ENCODE measurements around the gene CAMTA2. TPM values are rescaled to one million over a fixed set of nuclear protein-coding genes. Genes with fewer than 3 reads are reported as not detected.
A peak's percentile ranks its signal among the peaks of the same experiment; 100 is the strongest.

CAMTA2 gene
- total and polyA plus RNA-seq, 9 of the 15 experiments (the other 6 are each of a cell fraction or from before 2014, with no cell fraction given): 0.24 to 25.1 (median 6.3) TPM

DNA sequence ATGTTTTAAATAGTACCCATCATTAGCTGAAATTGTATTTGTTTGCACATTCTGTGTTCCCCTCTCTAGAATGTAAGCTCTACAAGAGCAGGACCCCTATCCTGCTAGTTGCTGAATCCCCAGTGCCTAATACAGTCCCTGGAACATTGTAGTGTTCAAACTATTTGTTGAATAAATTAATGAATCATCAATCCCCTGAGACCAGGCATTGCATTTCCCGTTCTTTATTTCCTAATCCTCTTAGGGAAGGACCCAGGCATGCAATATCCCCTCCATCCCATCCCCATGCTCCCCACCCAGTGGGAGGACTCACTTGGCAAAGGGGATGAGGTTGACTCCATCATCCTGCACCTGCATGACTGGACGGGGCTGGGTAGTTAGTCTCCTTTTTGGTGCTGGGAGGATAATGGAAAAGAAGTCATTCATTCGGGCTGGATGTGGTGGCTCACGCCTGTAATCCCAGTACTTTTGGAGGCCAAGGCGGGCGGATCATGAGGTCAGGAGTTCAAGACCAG is 6.7 kb upstream of the CAMTA2 start:
- ChIA-PET POLR2A (no interaction called here), CTCF (ENCODE audit: low intra/inter-chr PET ratio) (no interaction called here)
- no peak overlapping the region for H3K4me3 ChIP-seq
- H3K4me2 ChIP-seq (ENCODE audit: insufficient read depth, low read length): no peak overlapping the region
- H3K36me3 ChIP-seq (ENCODE audit: control insufficient read depth, insufficient read depth, low read length): no peaks in the 10 kb centered on the region
- BruUV-seq (replicated peaks): no TSS peak
- H3K9ac ChIP-seq (ENCODE audit: insufficient read depth in 1 of 2, low read depth in 2 of 2, low read length in 2 of 2): no peak overlapping the region
- no peak overlapping the region for H3K27ac ChIP-seq (ENCODE audit: extremely low read depth, low read depth, low read length)
- peaks cover 2% of the 10 kb centered on the region for H3K9me1 ChIP-seq (ENCODE audit: control insufficient read depth, insufficient read depth, low read length)
- no peaks in the 10 kb centered on the region for H4K20me1 ChIP-seq (replicated peaks; ENCODE audit: control insufficient read depth, insufficient read depth, low read length)
- no peaks in the 10 kb centered on the region for H3K27me3 ChIP-seq (ENCODE audit: control insufficient read depth in 2 of 2, insufficient read depth in 2 of 2, low read length in 2 of 2)
- FAIRE-seq (no peak), DNase-seq (ENCODE audit: extremely low read depth in 1 of 4, low spot score in 3 of 4) (no peak), ATAC-seq (no peak)
- in situ Hi-C loops (cut with MboI) (no loop called here), intact Hi-C loops (cut with micrococcal nuclease) (no loop called here)
- TF ChIP-seq ZNF263 (CRISPR knock-in tag; IDR thresholded peaks at IDR 0.05; ENCODE audit: borderline replicate concordance): peak; percentile 41; the same call in 1 of the 2 replicates
- TF ChIP-seq ZNF431 (CRISPR knock-in tag; IDR thresholded peaks at IDR 0.05): no peak
- whole genome bisulfite sequencing (ENCODE audit: insufficient coverage, low coverage, missing lambda C conversion rate): 69% methylated on average over 4 of the region's 6 CpGs
- H2AFZ ChIP-seq (ENCODE audit: low read depth, low read length): no peak overlapping the region
- H3K4me1 ChIP-seq (replicated peaks in 1 of 2; ENCODE audit: control insufficient read depth in 2 of 2, insufficient read depth in 2 of 2, low read length in 2 of 2): peaks cover 7 to 22% of the 10 kb centered on the region in 2 experiments; a peak in 4 of 5 replicates
- no peaks in the 10 kb centered on the region for H3K9me3 ChIP-seq (replicated peaks; ENCODE audit: control insufficient read depth, insufficient read depth, low read depth, low read length)
- H3K79me2 ChIP-seq (ENCODE audit: control insufficient read depth, insufficient read depth, low read length): peaks cover 12% of the 10 kb centered on the region

DNA sequence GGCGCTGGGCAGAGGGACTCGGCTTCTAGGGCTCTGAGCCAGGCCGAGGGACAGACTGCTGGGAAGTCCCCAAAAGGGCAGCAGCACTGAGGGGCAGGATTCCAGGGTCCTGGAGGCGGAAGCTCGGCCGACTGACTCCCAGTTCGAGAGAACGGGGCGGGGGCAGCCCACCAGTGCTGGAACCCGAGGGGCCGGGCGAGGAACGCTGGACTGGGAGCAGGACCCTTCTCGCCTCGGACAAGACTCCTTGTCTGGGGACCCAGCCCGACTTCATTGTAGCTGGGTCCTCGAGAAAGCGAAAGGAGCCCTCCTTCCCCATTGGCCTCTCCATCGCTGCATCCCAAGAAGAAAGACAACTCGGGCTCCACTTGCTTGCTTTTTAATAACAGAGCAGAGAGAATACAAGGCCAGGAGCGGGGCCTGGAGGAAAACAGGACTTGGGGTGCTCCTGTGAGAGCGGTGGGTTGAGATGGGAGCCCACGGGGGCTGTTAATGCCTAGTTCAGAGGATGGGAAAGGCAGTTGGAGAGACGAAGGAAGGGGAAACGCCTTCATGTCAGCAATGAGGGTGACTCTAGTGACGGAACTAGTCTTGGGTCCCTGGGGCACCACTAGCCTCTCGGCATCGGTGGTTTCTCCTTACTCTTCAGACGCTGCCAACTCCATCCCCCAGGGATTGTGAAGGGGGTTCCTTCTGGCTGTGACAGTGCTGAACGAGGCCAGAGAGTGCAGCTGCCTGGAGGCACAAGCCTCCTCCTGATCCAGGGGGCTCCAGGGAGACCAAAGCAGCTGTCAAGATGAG is 492 bp upstream of the CAMTA2 start:
- in situ Hi-C loops (cut with MboI) (no loop called here), intact Hi-C loops (cut with micrococcal nuclease) (no loop called here)
- no peaks in the 10 kb centered on the region for H3K9me3 ChIP-seq (replicated peaks; ENCODE audit: control insufficient read depth, insufficient read depth, low read depth, low read length)
- peaks cover 6% of the 10 kb centered on the region; the same call in 2 of the 3 replicates for H3K36me3 ChIP-seq (ENCODE audit: control insufficient read depth, insufficient read depth, low read length)
- FAIRE-seq (no peak), ATAC-seq (no peak; the same call in 2 of the 3 replicates), DNase-seq (ENCODE audit: extremely low read depth in 1 of 4, low spot score in 3 of 4) (no peak)
- H3K9me1 ChIP-seq (ENCODE audit: control insufficient read depth, insufficient read depth, low read length): no peaks in the 10 kb centered on the region
- peaks cover 10 to 21% of the 10 kb centered on the region in 2 experiments; a peak in 4 of 5 replicates for H3K4me1 ChIP-seq (replicated peaks in 1 of 2; ENCODE audit: control insufficient read depth in 2 of 2, insufficient read depth in 2 of 2, low read length in 2 of 2)
- POLR2A ChIA-PET: interaction anchor here (0.6 to 2.4 kb wide), 8 partner anchors 9 to 79 kb away, joined by 3 to 13 read pairs (median 3); partner anchors contain the start of genes ENO3, INCA1 and KIF1C
- no peaks in the 10 kb centered on the region for H4K20me1 ChIP-seq (replicated peaks; ENCODE audit: control insufficient read depth, insufficient read depth, low read length)
- peak overlapping the region; percentile 74 for H3K27ac ChIP-seq (ENCODE audit: extremely low read depth, low read depth, low read length)
- peaks cover 26% of the 10 kb centered on the region for H3K79me2 ChIP-seq (ENCODE audit: control insufficient read depth, insufficient read depth, low read length)
- H3K27me3 ChIP-seq (ENCODE audit: control insufficient read depth in 2 of 2, insufficient read depth in 2 of 2, low read length in 2 of 2): no peaks in the 10 kb centered on the region
- BruUV-seq (replicated peaks): TSS peak; percentile 90
- H2AFZ ChIP-seq (ENCODE audit: low read depth, low read length): peak overlapping the region; percentile 94
- 9% methylated on average over 14 of the region's 30 CpGs for WGBS (ENCODE audit: insufficient coverage, low coverage, missing lambda C conversion rate)
- H3K4me3 ChIP-seq: peak overlapping the region; percentile 77
- CTCF ChIA-PET (ENCODE audit: low intra/inter-chr PET ratio): interaction anchor here (0.7 kb wide), 1 partner anchor 47 kb away, joined by 3 read pairs; no protein-coding TSS in a partner anchor
- peak overlapping the region; percentile 73 to 94 for H3K9ac ChIP-seq (ENCODE audit: insufficient read depth in 1 of 2, low read depth in 2 of 2, low read length in 2 of 2)
- peak overlapping the region; percentile 82 for H3K4me2 ChIP-seq (ENCODE audit: insufficient read depth, low read length)
- TF ChIP-seq, protein P1, sequence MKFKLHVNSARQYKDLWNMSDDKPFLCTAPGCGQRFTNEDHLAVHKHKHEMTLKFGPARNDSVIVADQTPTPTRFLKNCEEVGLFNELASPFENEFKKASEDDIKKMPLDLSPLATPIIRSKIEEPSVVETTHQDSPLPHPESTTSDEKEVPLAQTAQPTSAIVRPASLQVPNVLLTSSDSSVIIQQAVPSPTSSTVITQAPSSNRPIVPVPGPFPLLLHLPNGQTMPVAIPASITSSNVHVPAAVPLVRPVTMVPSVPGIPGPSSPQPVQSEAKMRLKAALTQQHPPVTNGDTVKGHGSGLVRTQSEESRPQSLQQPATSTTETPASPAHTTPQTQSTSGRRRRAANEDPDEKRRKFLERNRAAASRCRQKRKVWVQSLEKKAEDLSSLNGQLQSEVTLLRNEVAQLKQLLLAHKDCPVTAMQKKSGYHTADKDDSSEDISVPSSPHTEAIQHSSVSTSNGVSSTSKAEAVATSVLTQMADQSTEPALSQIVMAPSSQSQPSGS (CRISPR knock-in tag; IDR thresholded peaks at IDR 0.05): no peak
- no peak for TF ChIP-seq ATF1 (CRISPR knock-in tag; IDR thresholded peaks at IDR 0.05)
- peak; percentile 71 for TF ChIP-seq ATF1 (tag; IDR thresholded peaks at IDR 0.05)
- TF ChIP-seq, protein P2, sequence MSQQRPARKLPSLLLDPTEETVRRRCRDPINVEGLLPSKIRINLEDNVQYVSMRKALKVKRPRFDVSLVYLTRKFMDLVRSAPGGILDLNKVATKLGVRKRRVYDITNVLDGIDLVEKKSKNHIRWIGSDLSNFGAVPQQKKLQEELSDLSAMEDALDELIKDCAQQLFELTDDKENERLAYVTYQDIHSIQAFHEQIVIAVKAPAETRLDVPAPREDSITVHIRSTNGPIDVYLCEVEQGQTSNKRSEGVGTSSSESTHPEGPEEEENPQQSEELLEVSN (IDR thresholded peaks at IDR 0.05; ENCODE audit: borderline replicate concordance in 1 of 2, extremely low read depth in 1 of 2, insufficient read depth in 1 of 2, insufficient read length in 1 of 2, low read depth in 1 of 2, low read length in 1 of 2, poor library complexity in 1 of 2, severe bottlenecking in 1 of 2): peak in 1 of 2 experiments; percentile 8
- TF ChIP-seq RBFOX2 (IDR thresholded peaks at IDR 0.05; ENCODE audit: low read depth, low read length): peak; percentile 12; the same call in 1 of the 2 replicates
- no peak for TF ChIP-seq ATF7 (IDR thresholded peaks at IDR 0.05)
- TF ChIP-seq SP1 (CRISPR knock-in tag; IDR thresholded peaks at IDR 0.05): 0 out of 2 replicates have a peak, but pooled peaks have one; percentile 1
- TF ChIP-seq, protein P3, sequence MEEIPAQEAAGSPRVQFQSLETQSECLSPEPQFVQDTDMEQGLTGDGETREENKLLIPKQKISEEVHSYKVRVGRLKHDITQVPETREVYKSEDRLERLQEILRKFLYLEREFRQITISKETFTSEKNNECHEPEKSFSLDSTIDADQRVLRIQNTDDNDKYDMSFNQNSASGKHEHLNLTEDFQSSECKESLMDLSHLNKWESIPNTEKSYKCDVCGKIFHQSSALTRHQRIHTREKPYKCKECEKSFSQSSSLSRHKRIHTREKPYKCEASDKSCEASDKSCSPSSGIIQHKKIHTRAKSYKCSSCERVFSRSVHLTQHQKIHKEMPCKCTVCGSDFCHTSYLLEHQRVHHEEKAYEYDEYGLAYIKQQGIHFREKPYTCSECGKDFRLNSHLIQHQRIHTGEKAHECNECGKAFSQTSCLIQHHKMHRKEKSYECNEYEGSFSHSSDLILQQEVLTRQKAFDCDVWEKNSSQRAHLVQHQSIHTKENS (CRISPR knock-in tag; IDR thresholded peaks at IDR 0.05): no peak
